Upper lobe of left lung (tissue), 6 donors: ENCODE measurements around the gene CLTCL1. TPM values are rescaled to one million over a fixed set of nuclear protein-coding genes. Genes with fewer than 3 reads are reported as not detected.

Experiments
- ATAC-seq, 2 donors: fragments of 200-7000 bp; cut with Tn5 transposase; one replicate each; pipeline ENCODE4 v1.9.1; 2022; ENCODE audit warnings: mild to moderate bottlenecking in 2 of 2, moderate library complexity in 2 of 2; ENCODE audit not compliant: low FRiP score in 2 of 2
- DNase-seq, 2 donors: peaks; one replicate each; pipeline ENCODE4 v3.0.0-alpha.2; 2019 to 2020
- H3K27ac ChIP-seq, 4 donors: fragments of 200-600 bp; sonication (generic); one replicate each; pipeline ENCODE4 v1.5.1; 2016 to 2019
- H3K27me3 ChIP-seq, 4 donors: fragments of 200-600 bp; sonication (generic); one replicate each; pipeline ENCODE4 v1.5.1; 2017 to 2019
- H3K36me3 ChIP-seq, 4 donors: fragments of 200-600 bp; sonication (generic); one replicate each; pipeline ENCODE4 v1.5.1; 2016 to 2019
- H3K4me1 ChIP-seq, 4 donors: fragments of 200-600 bp; sonication (generic); one replicate each; pipeline ENCODE4 v1.5.1; 2018 to 2019
- H3K4me3 ChIP-seq, 4 donors: fragments of 200-600 bp; sonication (generic); one replicate each; pipeline ENCODE4 v1.5.1; 2017 to 2019; ENCODE audit warnings: mild to moderate bottlenecking in 2 of 4, moderate library complexity in 1 of 4
- H3K9me3 ChIP-seq, 4 donors: fragments of 200-600 bp; sonication (generic); one replicate each; pipeline ENCODE4 v1.5.1; 2018 to 2019
- EP300 ChIP-seq, 4 donors: sonication (generic); formaldehyde crosslinking; IDR thresholded peaks; one replicate each; pipeline ENCODE4 v1.5.1; 2017; ENCODE audit warnings: antibody characterized with exemption in 4 of 4, control low read depth in 2 of 4
- POLR2A ChIP-seq, 4 donors: fragments of 450-650 bp; IDR thresholded peaks; one replicate each; pipeline ENCODE4 v1.5.1; 2016 to 2017; ENCODE audit warnings: antibody characterized with exemption in 4 of 4, mild to moderate bottlenecking in 2 of 4
- POLR2AphosphoS5 ChIP-seq, 2 donors: sonication (generic); formaldehyde crosslinking; IDR thresholded peaks; one replicate each; pipeline ENCODE4 v1.5.1; 2017; ENCODE audit warnings: antibody characterized with exemption in 2 of 2
- WGBS, 2 donors: methylation state at CpG; one replicate each; pipeline ENCODE4 v1.1.5; 2017 to 2018; 5-methylcytosine and 5-hydroxymethylcytosine counted together
- total RNA-seq, 6 donors: library from RNA; depleted of rRNA in 4 of 6; stranded (reverse); fragments of >200 nt in 4 of 6; gene quantifications; one replicate each; pipeline versions ENCODE4 v1.1.0 to v1.2.1, GENCODE V29; 2016 to 2021
- TF ChIP-seq, protein P1 (sequence below), 6 experiments: fragments of 450-650 bp in 4 of 6; fragments of 200-600 bp in 2 of 6; sonication (generic) in 2 of 6; IDR thresholded peaks; one replicate each; pipeline ENCODE4 v1.5.1; 2016 to 2019; ENCODE audit warnings: antibody characterized with exemption in 6 of 6
- donor health status: DM: no; HTN: no; CAD: no; lungs with moderate emphysema.
- donor health status: DM: no; HTN: yes; CAD: no; lungs with severe emphysema.

CLTCL1 gene
- 10 to 100 TPM in 1 of 6 donors, 1 to 10 TPM in 5; 3.0 to 14.7 (median 6.0) TPM for total RNA-seq

- peak within 1 kb of the TSS; percentile 71 to 89 (median 84) for H3K27ac ChIP-seq
- peak within 1 kb of the TSS; percentile 88 to 99 (median 98) for H3K4me3 ChIP-seq
- ATAC-seq (peak; percentile 86 to 94), DNase-seq (peak; percentile 89 to 97)
- H3K4me1 ChIP-seq = peaks cover 15 to 25% (median 19%) of the 10 kb centered on the region in 4 donors
- no peaks in the 10 kb centered on the region for H3K9me3 ChIP-seq
- no peaks in the 10 kb centered on the region for H3K27me3 ChIP-seq
- H3K36me3 ChIP-seq = no peaks in the 10 kb centered on the region
- WGBS, 2 donors = 8% methylated on average over 16 to 47 of the region's 74 CpGs
- TF ChIP-seq POLR2A (IDR thresholded peaks at IDR 0.05) (peak in 2 of 4 donors; percentile 51 to 75), POLR2AphosphoS5 (IDR thresholded peaks at IDR 0.05) (peak in 1 of 2 donors; percentile 48), EP300 (IDR thresholded peaks at IDR 0.05) (no peak)
These were observed at the start of gene CLTCL1 for GRCh38 chr22:19291580-19292457. Gene CLTCL1 (minus strand): TSS chr22:19291719. CDS start chr22:19291641, 78 bp downstream.

- no peak for TF ChIP-seq POLR2A (IDR thresholded peaks at IDR 0.05)
- Histone ChIP-seq H3K36me3 (peaks cover 8 to 66% (median 31%) of the 10 kb centered on the region in 4 donors), H3K27ac (no peak overlapping the region), H3K4me3 (no peak overlapping the region), H3K4me1 (no peaks in the 10 kb centered on the region), H3K27me3 (no peaks in the 10 kb centered on the region), H3K9me3 (peaks cover 3 to 32% (median 26%) of the 10 kb centered on the region in 4 donors)
- no peak for DNase-seq
- ATAC-seq = no peak
- WGBS, 2 donors = 95 to 97% methylated on average over 2 of the region's 2 CpGs
These were observed 45.6 kb upstream of the CLTCL1 start for GRCh38 chr22:19337137-19337536.

GRCh38 chr22:19336133-19337075 lies 44.9 kb upstream of the CLTCL1 start:
- no peak for DNase-seq
- TF ChIP-seq, protein P1, sequence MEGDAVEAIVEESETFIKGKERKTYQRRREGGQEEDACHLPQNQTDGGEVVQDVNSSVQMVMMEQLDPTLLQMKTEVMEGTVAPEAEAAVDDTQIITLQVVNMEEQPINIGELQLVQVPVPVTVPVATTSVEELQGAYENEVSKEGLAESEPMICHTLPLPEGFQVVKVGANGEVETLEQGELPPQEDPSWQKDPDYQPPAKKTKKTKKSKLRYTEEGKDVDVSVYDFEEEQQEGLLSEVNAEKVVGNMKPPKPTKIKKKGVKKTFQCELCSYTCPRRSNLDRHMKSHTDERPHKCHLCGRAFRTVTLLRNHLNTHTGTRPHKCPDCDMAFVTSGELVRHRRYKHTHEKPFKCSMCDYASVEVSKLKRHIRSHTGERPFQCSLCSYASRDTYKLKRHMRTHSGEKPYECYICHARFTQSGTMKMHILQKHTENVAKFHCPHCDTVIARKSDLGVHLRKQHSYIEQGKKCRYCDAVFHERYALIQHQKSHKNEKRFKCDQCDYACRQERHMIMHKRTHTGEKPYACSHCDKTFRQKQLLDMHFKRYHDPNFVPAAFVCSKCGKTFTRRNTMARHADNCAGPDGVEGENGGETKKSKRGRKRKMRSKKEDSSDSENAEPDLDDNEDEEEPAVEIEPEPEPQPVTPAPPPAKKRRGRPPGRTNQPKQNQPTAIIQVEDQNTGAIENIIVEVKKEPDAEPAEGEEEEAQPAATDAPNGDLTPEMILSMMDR (IDR thresholded peaks at IDR 0.05) = no peak
- no peak for TF ChIP-seq POLR2A (IDR thresholded peaks at IDR 0.05)
- TF ChIP-seq EP300 (IDR thresholded peaks at IDR 0.05) = no peak
- TF ChIP-seq POLR2AphosphoS5 (IDR thresholded peaks at IDR 0.05) = no peak
- Histone ChIP-seq H3K4me1 (no peaks in the 10 kb centered on the region), H3K9me3 (peaks cover 3 to 32% (median 26%) of the 10 kb centered on the region in 4 donors), H3K36me3 (peaks cover 8 to 67% (median 37%) of the 10 kb centered on the region in 4 donors), H3K4me3 (no peak overlapping the region), H3K27ac (no peak overlapping the region), H3K27me3 (no peaks in the 10 kb centered on the region)
- 97 to 98% methylated on average over 5 to 7 of the region's 7 CpGs for WGBS, 2 donors
- no peak for ATAC-seq

GRCh38 chr22:19331975-19332374 lies 40.5 kb upstream of the CLTCL1 start:
- no peak overlapping the region for H3K27ac ChIP-seq
- TF ChIP-seq, protein P1 (IDR thresholded peaks at IDR 0.05) = no peak
- TF ChIP-seq POLR2A (IDR thresholded peaks at IDR 0.05) (no peak), EP300 (IDR thresholded peaks at IDR 0.05) (no peak), POLR2AphosphoS5 (IDR thresholded peaks at IDR 0.05) (no peak)
- H3K4me1 ChIP-seq = no peaks in the 10 kb centered on the region
- peaks cover 18 to 63% (median 48%) of the 10 kb centered on the region in 4 donors for H3K36me3 ChIP-seq
- H3K4me3 ChIP-seq = no peak overlapping the region
- WGBS, 2 donors = 94 to 98% methylated on average over 5 of the region's 5 CpGs
- peaks cover 0 to 21% (median 13%) of the 10 kb centered on the region in 4 donors for H3K9me3 ChIP-seq
- ATAC-seq (no peak), DNase-seq (no peak)
- H3K27me3 ChIP-seq = no peaks in the 10 kb centered on the region

- no peak overlapping the region for H3K27ac ChIP-seq
- H3K4me1 ChIP-seq = no peaks in the 10 kb centered on the region
- DNase-seq = no peak
- 94 to 97% methylated on average over 2 to 7 of the region's 7 CpGs for WGBS, 2 donors
- H3K9me3 ChIP-seq = peaks cover 0 to 16% (median 9%) of the 10 kb centered on the region in 4 donors
- no peak overlapping the region for H3K4me3 ChIP-seq
- no peaks in the 10 kb centered on the region for H3K27me3 ChIP-seq
- H3K36me3 ChIP-seq = peaks cover 18 to 58% (median 45%) of the 10 kb centered on the region in 4 donors
- ATAC-seq = no peak
- TF ChIP-seq POLR2A (IDR thresholded peaks at IDR 0.05) (no peak), EP300 (IDR thresholded peaks at IDR 0.05) (no peak), POLR2AphosphoS5 (IDR thresholded peaks at IDR 0.05) (no peak)
- TF ChIP-seq, protein P1 (IDR thresholded peaks at IDR 0.05) = no peak
These were observed 40.0 kb upstream of the CLTCL1 start for GRCh38 chr22:19331474-19331873.
